ENCODE results near the gene RTN4. TPM values are rescaled to one million over a fixed set of nuclear protein-coding genes. Genes with fewer than 3 reads are reported as not detected.

The RTN4 gene
- total RNA-seq, 4 donors from 2014 or later: 183 to 259 (median 244) TPM

- intact Hi-C loops (cut with DNase I; ENCODE audit: low total_unique reads) (loop anchor here (2.0 kb wide), 2 partner anchors 22 to 286 kb away; partner anchors contain the start of genes CLHC1 and RPS27A), in situ Hi-C loops (cut with MboI; ENCODE audit: low sequenced_read_pairs in 4 of 4) (no loop called here)
- peak overlapping the region; percentile 91 to 95 (median 94) for H3K27ac ChIP-seq
- no peaks in the 10 kb centered on the region for H3K36me3 ChIP-seq
- peaks cover 22 to 27% of the 10 kb centered on the region in 2 donors for H3K4me1 ChIP-seq
- DNase-seq (no peak), ATAC-seq (peak; percentile 34)
- H3K27me3 ChIP-seq: no peaks in the 10 kb centered on the region
- no peak for TF ChIP-seq POLR2A (IDR thresholded peaks at IDR 0.05)
- TF ChIP-seq, protein P1, sequence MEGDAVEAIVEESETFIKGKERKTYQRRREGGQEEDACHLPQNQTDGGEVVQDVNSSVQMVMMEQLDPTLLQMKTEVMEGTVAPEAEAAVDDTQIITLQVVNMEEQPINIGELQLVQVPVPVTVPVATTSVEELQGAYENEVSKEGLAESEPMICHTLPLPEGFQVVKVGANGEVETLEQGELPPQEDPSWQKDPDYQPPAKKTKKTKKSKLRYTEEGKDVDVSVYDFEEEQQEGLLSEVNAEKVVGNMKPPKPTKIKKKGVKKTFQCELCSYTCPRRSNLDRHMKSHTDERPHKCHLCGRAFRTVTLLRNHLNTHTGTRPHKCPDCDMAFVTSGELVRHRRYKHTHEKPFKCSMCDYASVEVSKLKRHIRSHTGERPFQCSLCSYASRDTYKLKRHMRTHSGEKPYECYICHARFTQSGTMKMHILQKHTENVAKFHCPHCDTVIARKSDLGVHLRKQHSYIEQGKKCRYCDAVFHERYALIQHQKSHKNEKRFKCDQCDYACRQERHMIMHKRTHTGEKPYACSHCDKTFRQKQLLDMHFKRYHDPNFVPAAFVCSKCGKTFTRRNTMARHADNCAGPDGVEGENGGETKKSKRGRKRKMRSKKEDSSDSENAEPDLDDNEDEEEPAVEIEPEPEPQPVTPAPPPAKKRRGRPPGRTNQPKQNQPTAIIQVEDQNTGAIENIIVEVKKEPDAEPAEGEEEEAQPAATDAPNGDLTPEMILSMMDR (IDR thresholded peaks at IDR 0.05 in 4 of 5, conservative IDR thresholded peaks at IDR 0.05 in 1 of 5): no peak
- H3K9me3 ChIP-seq: no peaks in the 10 kb centered on the region
- H3K4me3 ChIP-seq: peak overlapping the region in 3 of 4 donors; percentile 0 to 26 (median 21)
Observed at GRCh38 chr2:54946220-54946805, 103.9 kb downstream of the RTN4 start.

- intact Hi-C loops (cut with DNase I; ENCODE audit: low total_unique reads) (loop anchor here (2.0 kb wide), 4 partner anchors 23 to 287 kb away; partner anchors contain the start of genes CLHC1 and RPS27A), in situ Hi-C loops (cut with MboI; ENCODE audit: low sequenced_read_pairs in 4 of 4) (no loop called here)
- H3K27me3 ChIP-seq: no peaks in the 10 kb centered on the region
- H3K36me3 ChIP-seq: no peaks in the 10 kb centered on the region
- peak overlapping the region; percentile 91 to 95 (median 94) for H3K27ac ChIP-seq
- ATAC-seq (peak; percentile 91 to 96), DNase-seq (peak; percentile 91 to 97)
- peaks cover 22 to 27% of the 10 kb centered on the region in 2 donors for H3K4me1 ChIP-seq
- no peaks in the 10 kb centered on the region for H3K9me3 ChIP-seq
- H3K4me3 ChIP-seq: peak overlapping the region in 3 of 4 donors; percentile 21 to 47 (median 27)
- TF ChIP-seq POLR2A (IDR thresholded peaks at IDR 0.05): peak; percentile 50 to 57
- TF ChIP-seq, protein P1 (IDR thresholded peaks at IDR 0.05 in 4 of 5, conservative IDR thresholded peaks at IDR 0.05 in 1 of 5): no peak
Observed at GRCh38 chr2:54945391-54946219, 104.6 kb downstream of the RTN4 start.

DNA sequence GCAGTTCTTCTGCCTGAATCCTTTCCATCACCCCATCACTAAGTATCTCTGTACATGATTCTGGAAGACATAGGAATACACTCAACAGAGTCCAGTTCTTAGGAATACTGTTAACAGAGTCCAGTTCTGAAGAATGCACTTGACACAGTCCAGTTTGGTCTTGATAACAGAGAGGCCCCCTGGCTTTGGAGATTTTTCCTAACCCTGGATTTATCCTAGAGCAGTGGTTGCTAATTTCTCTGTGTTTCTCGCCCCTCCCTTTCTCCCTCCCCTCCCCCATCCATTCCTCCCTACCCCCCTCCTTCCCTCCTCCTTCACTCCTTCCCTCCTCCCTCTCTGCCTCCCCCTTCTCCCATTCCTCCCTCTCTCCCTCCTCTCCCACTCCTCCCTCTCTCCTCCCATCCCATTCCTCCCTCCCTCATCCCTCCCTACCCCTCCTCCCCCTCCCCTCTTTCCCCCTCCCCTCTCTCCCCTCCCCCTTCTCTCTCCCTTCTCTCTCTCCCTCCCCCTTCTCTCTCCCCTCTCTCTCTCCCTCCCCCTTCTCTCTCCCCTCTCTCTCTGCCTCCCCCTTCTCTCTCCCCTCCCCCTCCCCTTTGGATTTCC lies 105.4 kb downstream of the RTN4 start:
- Histone ChIP-seq H3K4me1 (peaks cover 22 to 27% of the 10 kb centered on the region in 2 donors), H3K27me3 (no peaks in the 10 kb centered on the region), H3K4me3 (peak overlapping the region in 2 of 4 donors; percentile 21 to 47), H3K36me3 (no peaks in the 10 kb centered on the region), H3K27ac (peak overlapping the region; percentile 91 to 95 (median 94)), H3K9me3 (no peaks in the 10 kb centered on the region)
- ATAC-seq (no peak), DNase-seq (no peak)
- TF ChIP-seq POLR2A (IDR thresholded peaks at IDR 0.05): no peak
- TF ChIP-seq, protein P1 (IDR thresholded peaks at IDR 0.05 in 4 of 5, conservative IDR thresholded peaks at IDR 0.05 in 1 of 5): no peak
- intact Hi-C loops (cut with DNase I; ENCODE audit: low total_unique reads) (loop anchor here (2.0 kb wide), 2 partner anchors 32 to 68 kb away; no protein-coding TSS in a partner anchor), in situ Hi-C loops (cut with MboI; ENCODE audit: low sequenced_read_pairs in 4 of 4) (no loop called here)

- Histone ChIP-seq H3K27me3 (no peaks in the 10 kb centered on the region), H3K9me3 (no peaks in the 10 kb centered on the region)
- intact Hi-C loops (cut with DNase I; ENCODE audit: low total_unique reads): no loop called here
Observed at GRCh38 chr2:54942373-54942772, 107.9 kb downstream of the RTN4 start.

More at GRCh38 chr2:54942373-54942772, 107.9 kb downstream of the RTN4 start:
- in situ Hi-C loops (cut with MboI; ENCODE audit: low sequenced_read_pairs in 4 of 4): no loop called here
- ATAC-seq: no peak
- TF ChIP-seq, protein P1 (IDR thresholded peaks at IDR 0.05 in 4 of 5, conservative IDR thresholded peaks at IDR 0.05 in 1 of 5): no peak
- TF ChIP-seq POLR2A (IDR thresholded peaks at IDR 0.05): no peak
- H3K4me1 ChIP-seq: peaks cover 19 to 21% of the 10 kb centered on the region in 2 donors
- DNase-seq: no peak
- H3K4me3 ChIP-seq: no peak overlapping the region
- H3K27ac ChIP-seq: no peak overlapping the region
- no peaks in the 10 kb centered on the region for H3K36me3 ChIP-seq

All from gastrocnemius medialis (tissue), 4 donors.